HepG2 (cell line): ENCODE data around the gene URI1. TPM values are rescaled to one million over a fixed set of nuclear protein-coding genes. Genes with fewer than 3 reads are reported as not detected.
A peak's percentile ranks its signal among the peaks of the same experiment; 100 is the strongest.

Experiments
- ATAC-seq: fragments of 200-7000 bp; cut with Tn5 transposase; 3 replicates; pipeline ENCODE4 v1.9.1; 2020; ENCODE audit warnings: mild to moderate bottlenecking, moderate library complexity
- BruUV-seq: library from RNA; stranded (reverse); fragments of 400-500 nt; replicated peaks from 2 replicates; lab custom pipeline; 2021; lab: Mats Ljungman, UMichigan
- CTCF ChIA-PET: fragments of 300-600 bp; formaldehyde crosslinking; extraction: SDS; loops from one replicate; lab custom pipeline; 2021; ENCODE audit warnings: low total read pairs, inconsistent platforms, low intra/inter-chr PET ratio; lab: Yijun Ruan, JAX
- POLR2A ChIA-PET: fragments of 350-600 bp; sonication (Branson Sonifier 250); formaldehyde crosslinking; loops from one replicate; lab custom pipeline; 2020; ENCODE audit warnings: antibody characterized with exemption, inconsistent platforms; lab: Yijun Ruan, JAX
- DNase-seq: peaks from one replicate; pipeline ENCODE4 v3.0.0-alpha.2; 2015; ENCODE audit warnings: low spot score
- FAIRE-seq: peaks from 3 replicates; lab custom pipeline; 2011; peaks lifted over from hg19 to GRCh38; lab: Jason Lieb, UNC
- H2AFZ ChIP-seq: one replicate; pipeline ENCODE4 v1.6.1; 2011; ENCODE audit warnings: low read length, inconsistent platforms
- H3K27ac ChIP-seq: fragments of 300-600 bp; 3 replicates; pipeline ENCODE4 v1.8.0; 2011; ENCODE audit warnings: mixed run types, mild to moderate bottlenecking, mixed read lengths, low read length, inconsistent platforms; ENCODE audit not compliant: insufficient read depth; ENCODE audit errors: extremely low read length
- H3K27me3 ChIP-seq, 2 experiments: fragments of 200-600 bp in 1 of 2; 2 replicates in 1 of 2; 3 replicates in 1 of 2; pipeline versions ENCODE4 v1.6.0 to v1.8.0; 2011; ENCODE audit warnings: low read length in 2 of 2, mild to moderate bottlenecking in 2 of 2, moderate library complexity in 2 of 2, inconsistent platforms in 1 of 2; ENCODE audit not compliant: insufficient read depth in 2 of 2, control insufficient read depth in 1 of 2
- H3K36me3 ChIP-seq, 2 experiments: fragments of 200-600 bp in 1 of 2; replicated peaks in 1 of 2; 2 replicates in 1 of 2; 3 replicates in 1 of 2; pipeline versions ENCODE4 v1.5.1 to v1.8.0; 2011; ENCODE audit warnings: low read length in 2 of 2, inconsistent platforms in 1 of 2; ENCODE audit not compliant: insufficient read depth in 2 of 2, control insufficient read depth in 1 of 2
- H3K4me1 ChIP-seq: 2 replicates; pipeline ENCODE4 v1.5.1; 2012; ENCODE audit warnings: low read length, inconsistent platforms; ENCODE audit not compliant: insufficient read depth
- H3K4me2 ChIP-seq: 2 replicates; pipeline ENCODE4 v1.6.0; 2011; ENCODE audit warnings: low read depth, low read length, inconsistent platforms
- H3K4me3 ChIP-seq, 3 experiments: fragments of 200-600 bp in 1 of 3; sonication (generic), shearing (Covaris generic) in 1 of 3; replicated peaks in 1 of 3; 2 replicates each; pipeline ENCODE4 v1.5.1; 2011 to 2016; ENCODE audit warnings: low read length in 3 of 3, inconsistent platforms in 2 of 3, low read depth in 2 of 3, mild to moderate bottlenecking in 2 of 3, control low read depth in 1 of 3, mixed read lengths in 1 of 3; ENCODE audit not compliant: insufficient read depth in 1 of 3
- H3K79me2 ChIP-seq: one replicate; pipeline ENCODE4 v1.6.1; 2011; ENCODE audit warnings: low read length, inconsistent platforms; ENCODE audit not compliant: insufficient read depth
- H3K9ac ChIP-seq: 2 replicates; pipeline ENCODE4 v1.6.0; 2011; ENCODE audit warnings: mild to moderate bottlenecking, low read depth, low read length, inconsistent platforms; ENCODE audit not compliant: insufficient read depth
- H3K9me3 ChIP-seq: 2 replicates; pipeline ENCODE4 v1.5.1; 2012; ENCODE audit warnings: mild to moderate bottlenecking, low read length
- H4K20me1 ChIP-seq: 2 replicates; pipeline ENCODE4 v1.6.0; 2011; ENCODE audit warnings: inconsistent platforms, mild to moderate bottlenecking, low read length, moderate library complexity; ENCODE audit not compliant: insufficient read depth
- MAFK ChIP-seq, 2 experiments: IDR thresholded peaks in 1 of 2; conservative IDR thresholded peaks in 1 of 2; 2 replicates each; pipeline ENCODE4 v1.6.1; 2011; ENCODE audit warnings: improper control_type of control experiment in 2 of 2, low read length in 2 of 2
- PRDM10 ChIP-seq: sonication (generic); formaldehyde crosslinking; IDR thresholded peaks from 2 replicates; pipeline ENCODE4 v1.4.0; 2020; ENCODE audit warnings: low read depth, missing genetic modification reagents
- ZNF136 ChIP-seq: sonication (generic); formaldehyde crosslinking; IDR thresholded peaks from 2 replicates; pipeline ENCODE4 v1.8.1; 2022; ENCODE audit warnings: low read depth, mild to moderate bottlenecking, moderate library complexity, missing genetic modification reagents
- WGBS: methylation state at CpG from one replicate; pipeline ENCODE4 v1.1.6; 2017; ENCODE audit warnings: low lambda C conversion rate; 5-methylcytosine and 5-hydroxymethylcytosine counted together
- in situ Hi-C: cut with HindIII; loops from 2 replicates; pipeline ENCODE4 v1.10.0; 2017; ENCODE audit warnings: low pct_unique_long_range_greater_than_20kb; ENCODE audit not compliant: extremely low pct_ligation_motif_present
- intact Hi-C: fragments of 100-400 bp; cut with micrococcal nuclease; formaldehyde crosslinking; loops from one replicate; pipeline ENCODE4 v1.10.0; 2022; ENCODE audit not compliant: unreplicated experiment
- polyA plus RNA-seq, 8 experiments: library from polyadenylated mRNA; depleted of rRNA in 3 of 8; stranded (reverse) in 7 of 8; unstranded in 1 of 8; fragments of >200 nt; fragmentation: Illumina TruSeq in 4 of 8; extraction: Trizol in 4 of 8; gene quantifications; 2 replicates each; pipeline versions ENCODE4 v1.2.1 to v1.2.3, GENCODE V29; 2011 to 2016; ENCODE audit warnings: low read depth in 4 of 8, missing spikeins in 1 of 8, mixed read lengths in 1 of 8; ENCODE audit not compliant: insufficient read depth in 1 of 8
- total RNA-seq, 5 experiments: library from RNA; depleted of rRNA; stranded (reverse); fragments of >200 nt; fragmentation: Illumina TruSeq; extraction: Trizol; gene quantifications; 2 replicates each; pipeline ENCODE4 v1.2.3, GENCODE V29; 2016; ENCODE audit warnings: low read depth in 1 of 5

URI1 gene
- total and polyA plus RNA-seq, 2 of the 13 experiments (the other 11 are each of a cell fraction or from before 2014, with no cell fraction given): 43.6 to 67.9 TPM

GRCh38 chr19:29943615-29944014 is 1.6 kb downstream of the URI1 start (continued):
- TF ChIP-seq PRDM10 (CRISPR knock-in tag): no peak

GRCh38 chr19:29944390-29945012 is 2.5 kb downstream of the URI1 start:
- intact Hi-C loops (no loop called here), in situ Hi-C loops (no loop called here)
- no peak overlapping the region for H2AFZ ChIP-seq
- H4K20me1 ChIP-seq: peaks cover 31% of the 10 kb centered on the region
- POLR2A ChIA-PET: no interaction called here
- ATAC-seq: no peak
- H3K9me3 ChIP-seq: no peaks in the 10 kb centered on the region
- peak overlapping the region in 1 of 3 experiments; percentile 37; a peak in 2 of 6 replicates for H3K4me3 ChIP-seq
- peak overlapping the region; percentile 66 for H3K4me2 ChIP-seq
- H3K79me2 ChIP-seq: peaks cover 61% of the 10 kb centered on the region
- no peak for DNase-seq
- FAIRE-seq: no peak
- no peak overlapping the region for H3K27ac ChIP-seq
- CTCF ChIA-PET: no interaction called here
- no peaks in the 10 kb centered on the region for H3K27me3 ChIP-seq
- H3K9ac ChIP-seq: no peak overlapping the region
- no peak for TF ChIP-seq ZNF136 (CRISPR knock-in tag)
- TF ChIP-seq MAFK (conservative IDR thresholded peaks at IDR 0.05 in 1 of 2, IDR thresholded peaks at IDR 0.05 in 1 of 2; ENCODE audit: low read length in 2 of 2): peak in 1 of 2 experiments; percentile 24; a peak in 1 of 4 replicates
- TSS peak; percentile 40 for BruUV-seq
- H3K4me1 ChIP-seq: peaks cover 60% of the 10 kb centered on the region
- 83% methylated on average over 8 of the region's 8 CpGs for WGBS
- no peaks in the 10 kb centered on the region for H3K36me3 ChIP-seq
